ENCODE measurements around the gene CUBN.

CUBN gene

DNA sequence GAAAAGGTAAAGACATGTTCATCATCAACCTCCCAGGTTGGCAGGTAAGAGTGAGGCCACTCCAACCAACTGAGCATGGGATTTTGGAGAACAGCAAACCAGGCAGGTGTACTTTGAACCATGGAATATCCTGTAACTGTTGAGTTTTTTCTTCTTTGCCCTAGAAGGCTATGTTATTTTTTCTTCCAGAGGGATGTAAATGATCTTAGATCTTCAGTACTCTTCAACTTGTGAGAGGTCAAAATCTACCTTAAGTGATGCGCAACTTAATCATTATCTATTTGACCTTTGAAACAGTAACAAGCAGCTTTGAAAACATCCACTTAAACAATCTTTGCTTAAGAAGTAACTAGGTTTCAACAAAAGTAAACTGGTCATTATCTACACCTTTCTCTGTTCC is at the start of gene CUBN:
Gene CUBN (minus strand): TSS at position 71 of the 400 bp plus-strand sequence. CDS start 46 bp downstream, at position 25.
- in situ Hi-C loops (cut with MboI; ENCODE audit: low sequenced_read_pairs), result no loop called here

DNA sequence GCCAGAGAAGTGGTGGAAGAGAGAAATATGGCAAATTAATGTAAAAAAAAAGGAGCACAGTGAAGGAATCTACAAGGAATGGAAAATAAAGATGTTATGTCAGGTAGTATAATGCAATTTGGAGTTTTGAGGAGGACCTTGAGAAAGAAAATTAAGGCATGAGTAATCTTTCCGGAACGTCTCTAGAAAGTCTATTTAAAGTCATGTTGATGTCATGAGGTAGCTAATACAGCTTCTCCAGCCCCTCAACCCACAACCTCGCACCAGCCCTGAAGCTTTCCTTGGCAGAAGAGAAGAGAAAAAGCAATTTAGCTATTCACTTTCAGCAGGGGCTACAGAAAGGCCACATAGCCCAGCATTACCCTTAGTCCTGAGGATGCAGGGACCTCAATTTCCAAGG is 49.4 kb upstream of the CUBN start:
- in situ Hi-C loops (cut with MboI; ENCODE audit: low sequenced_read_pairs), result no loop called here

DNA sequence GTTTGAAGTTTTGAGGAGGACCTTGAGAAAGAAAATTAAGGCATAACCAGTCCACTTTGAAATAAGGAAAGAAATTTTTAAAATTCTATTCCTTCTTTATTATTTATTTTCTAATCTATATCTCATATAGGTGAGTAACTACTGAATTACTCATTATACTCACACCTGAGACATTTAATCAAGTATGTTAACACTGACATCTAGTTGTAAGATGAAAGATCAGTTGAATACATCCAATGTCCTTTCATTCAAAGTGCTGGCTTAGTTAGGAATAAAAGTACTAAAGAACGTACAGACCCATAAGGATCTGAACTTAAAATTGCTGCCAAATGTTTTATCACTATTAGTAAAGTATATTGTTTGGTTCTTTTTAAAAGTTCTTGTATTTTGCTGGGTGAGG is 48.4 kb upstream of the CUBN start:
- in situ Hi-C loops (cut with MboI; ENCODE audit: low sequenced_read_pairs), result no loop called here

DNA sequence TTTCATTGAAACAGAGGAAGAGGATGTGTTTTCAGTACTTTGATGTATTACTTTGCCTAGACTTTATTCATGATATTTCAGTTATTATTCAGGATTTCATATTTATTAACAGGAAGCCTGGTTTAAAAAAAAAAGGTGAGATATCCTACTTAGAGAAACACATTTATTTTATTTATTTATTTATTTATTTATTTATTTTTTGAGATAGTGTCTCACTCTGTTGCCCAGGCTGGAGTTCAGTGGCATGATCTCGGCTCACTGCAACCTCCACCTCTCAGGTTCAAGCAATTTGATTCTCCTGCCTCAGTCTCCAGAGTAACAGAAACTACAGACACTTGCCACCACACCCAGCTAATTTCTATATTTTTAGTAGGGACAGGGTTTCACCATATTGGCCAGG is 47.4 kb upstream of the CUBN start:
- in situ Hi-C loops (cut with MboI; ENCODE audit: low sequenced_read_pairs), result no loop called here

DNA sequence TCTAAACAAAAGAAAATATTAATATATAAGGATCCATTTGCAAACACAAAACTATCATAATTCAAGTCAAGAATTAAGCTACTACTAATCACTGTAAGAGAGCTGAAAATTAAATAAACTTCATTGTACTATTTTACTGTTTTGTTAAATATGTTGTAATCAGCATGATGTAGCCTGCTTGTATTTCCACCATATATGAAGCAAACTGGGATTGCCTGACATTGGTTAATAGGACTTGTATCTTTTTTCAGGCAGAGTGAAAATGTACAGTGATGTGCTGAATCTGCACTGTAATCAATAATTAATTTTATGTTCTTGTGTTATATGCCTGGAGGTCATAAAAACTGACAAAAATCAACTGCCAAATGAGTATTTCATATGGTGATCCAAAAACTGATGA is 46.5 kb upstream of the CUBN start:
- in situ Hi-C loops (cut with MboI; ENCODE audit: low sequenced_read_pairs), result no loop called here

DNA sequence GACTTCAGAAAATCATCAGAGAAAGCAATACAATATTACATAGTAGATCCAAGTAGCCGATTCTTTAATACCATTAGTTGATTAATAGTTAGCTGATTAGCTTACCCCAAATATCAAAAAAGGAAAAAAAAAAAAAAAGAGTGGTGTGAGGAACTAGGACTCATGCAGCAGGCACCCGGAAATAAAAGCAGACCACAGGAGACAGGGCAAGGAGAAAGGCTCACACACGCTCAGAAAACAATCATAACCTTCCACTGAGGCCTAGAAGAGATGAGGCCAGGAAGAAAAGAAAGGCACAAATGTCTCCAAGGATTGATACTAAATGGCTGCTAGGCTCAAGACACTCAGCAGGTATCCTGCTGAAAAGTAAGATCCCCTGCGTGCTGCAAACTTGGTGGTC is 45.9 kb upstream of the CUBN start:
- in situ Hi-C loops (cut with MboI; ENCODE audit: low sequenced_read_pairs), result no loop called here

DNA sequence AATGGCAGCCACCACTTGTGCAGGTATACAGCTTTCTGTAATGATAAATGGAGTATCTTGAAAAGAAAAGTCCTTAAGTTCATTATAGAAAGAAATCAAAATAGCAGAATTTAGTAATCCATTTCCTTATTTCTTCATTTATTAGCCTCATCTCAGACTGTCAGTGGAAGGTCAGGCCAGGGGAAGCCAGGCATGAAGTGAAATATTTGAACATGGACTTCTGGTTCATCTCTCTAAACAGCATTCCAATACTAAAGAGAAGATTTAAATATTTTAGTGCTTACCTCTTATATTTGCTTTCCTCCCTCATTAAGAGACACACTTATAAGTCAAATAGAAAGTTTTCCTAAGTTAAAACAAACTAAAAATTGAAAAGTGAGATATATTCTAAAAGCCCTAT is 45.0 kb upstream of the CUBN start:
- in situ Hi-C loops (cut with MboI; ENCODE audit: low sequenced_read_pairs), result no loop called here

DNA sequence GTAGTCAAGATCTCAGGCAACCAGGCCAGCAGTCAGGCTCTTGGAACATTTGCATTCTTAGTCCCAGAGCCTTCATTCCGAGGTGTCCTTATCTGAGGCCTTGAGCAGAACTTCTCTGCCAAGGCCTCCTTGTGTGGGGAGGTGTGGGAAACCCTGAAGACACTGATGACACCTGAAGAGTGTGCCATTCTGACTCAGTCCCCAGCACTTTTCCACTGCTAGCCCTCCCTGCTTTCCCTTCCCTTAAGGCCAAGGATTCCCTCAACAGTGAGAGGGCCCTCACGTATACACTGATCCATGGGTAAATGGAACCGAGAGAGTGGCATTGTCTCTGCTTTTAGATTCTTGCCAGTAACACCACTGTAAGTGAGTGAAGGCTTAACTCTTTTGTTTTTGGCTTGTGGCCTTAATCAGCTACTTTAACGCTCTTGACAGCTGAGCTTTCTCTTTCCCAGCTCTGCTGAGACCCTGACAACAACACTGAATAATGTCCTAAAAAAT is 41.6 kb upstream of the CUBN start:
- in situ Hi-C loops (cut with MboI; ENCODE audit: low sequenced_read_pairs), result no loop called here

DNA sequence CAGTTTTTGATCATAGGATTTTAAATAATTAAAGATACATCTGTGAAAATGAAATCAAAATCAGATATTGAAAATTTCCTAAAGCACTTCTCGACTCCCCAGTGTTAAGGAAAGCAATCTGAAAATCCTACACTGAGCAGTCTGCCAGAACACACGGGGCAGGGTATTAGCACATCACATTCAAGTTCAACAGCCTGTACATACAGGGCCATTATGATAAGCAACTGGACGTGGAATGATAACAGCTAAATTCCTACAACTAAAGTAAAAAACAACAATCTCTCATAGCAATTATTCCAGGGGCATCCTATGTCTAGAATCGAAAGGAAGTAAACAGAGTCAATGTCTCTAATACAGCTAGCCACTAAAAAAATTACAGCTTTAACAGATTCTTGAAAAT is 40.2 kb upstream of the CUBN start:
- in situ Hi-C loops (cut with MboI; ENCODE audit: low sequenced_read_pairs), result no loop called here

DNA sequence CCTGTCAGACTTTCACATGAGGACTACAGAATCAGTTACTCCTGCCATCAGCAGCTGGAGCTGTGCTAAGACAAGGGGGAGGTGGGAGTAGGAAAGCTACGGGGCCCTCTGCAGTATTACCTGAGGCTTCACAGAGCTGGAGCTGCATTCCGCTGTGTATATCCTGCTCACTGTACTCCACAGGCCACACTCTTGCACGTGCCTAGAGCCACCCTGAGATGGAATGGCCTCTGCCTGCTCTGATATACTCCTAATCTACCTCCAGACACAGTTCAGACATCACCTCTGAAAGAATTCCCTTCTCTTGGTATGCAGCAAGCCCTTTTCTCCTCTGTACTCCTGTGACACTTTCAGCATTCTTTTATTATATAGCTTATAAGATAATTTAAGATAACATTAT is 37.1 kb upstream of the CUBN start:
- in situ Hi-C loops (cut with MboI; ENCODE audit: low sequenced_read_pairs), result no loop called here

DNA sequence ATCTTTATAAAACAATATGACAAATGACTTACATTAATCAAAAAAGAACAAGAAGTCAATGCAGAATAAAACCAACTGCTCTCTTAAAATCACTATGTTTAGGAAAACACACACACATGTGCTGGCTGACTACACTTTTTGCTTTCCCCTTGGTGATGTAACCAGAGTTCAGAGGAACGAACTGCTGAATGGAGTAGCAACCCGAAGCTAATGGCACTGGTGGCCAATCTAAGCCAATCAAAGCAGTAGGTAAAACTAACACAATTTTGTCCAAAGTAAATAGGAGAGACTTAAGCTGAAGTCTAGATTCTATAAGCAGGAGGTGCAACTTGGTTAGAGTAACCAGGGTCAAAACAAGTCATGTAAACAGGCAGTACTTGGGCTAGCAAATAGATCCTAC is 33.2 kb upstream of the CUBN start:
- in situ Hi-C loops (cut with MboI; ENCODE audit: low sequenced_read_pairs), result no loop called here

DNA sequence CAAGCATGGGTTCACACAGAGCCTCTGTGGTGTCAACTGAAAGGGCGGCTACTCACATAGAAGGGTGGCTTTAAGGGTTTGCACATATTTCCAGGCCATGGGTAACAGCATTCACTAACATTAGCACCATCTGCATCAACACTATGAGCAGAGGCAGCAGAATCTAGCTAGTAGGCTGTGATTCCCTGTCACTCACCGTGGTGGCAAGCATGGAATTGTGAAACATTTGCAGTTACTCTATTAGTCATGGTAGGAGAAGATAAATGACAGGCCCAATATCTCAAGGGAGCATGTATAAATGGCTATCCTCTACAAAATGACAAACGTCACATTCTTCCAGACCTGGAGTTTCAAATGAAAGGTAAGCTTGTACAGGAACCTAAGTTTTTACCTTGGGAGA is 32.2 kb upstream of the CUBN start:
- in situ Hi-C loops (cut with MboI; ENCODE audit: low sequenced_read_pairs), result no loop called here

DNA sequence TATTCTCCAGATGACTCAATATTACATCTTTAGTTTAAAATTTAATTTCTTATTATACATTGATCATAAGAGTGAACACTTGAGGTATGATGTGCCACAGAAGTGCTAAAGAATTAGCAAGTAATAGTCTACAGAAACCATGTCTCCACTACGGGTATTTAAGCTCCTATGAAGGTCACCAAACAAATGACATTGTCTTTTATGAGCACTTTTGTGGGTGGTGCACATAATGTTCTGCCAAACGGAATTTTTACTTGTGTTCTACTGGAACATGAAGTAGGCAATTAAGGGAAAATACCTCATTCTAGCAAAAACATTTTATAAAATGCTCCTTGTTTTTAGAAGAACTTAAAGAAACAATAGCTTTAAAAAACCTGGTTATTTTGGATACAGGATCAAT is 27.4 kb upstream of the CUBN start:
- in situ Hi-C loops (cut with MboI; ENCODE audit: low sequenced_read_pairs), result no loop called here

DNA sequence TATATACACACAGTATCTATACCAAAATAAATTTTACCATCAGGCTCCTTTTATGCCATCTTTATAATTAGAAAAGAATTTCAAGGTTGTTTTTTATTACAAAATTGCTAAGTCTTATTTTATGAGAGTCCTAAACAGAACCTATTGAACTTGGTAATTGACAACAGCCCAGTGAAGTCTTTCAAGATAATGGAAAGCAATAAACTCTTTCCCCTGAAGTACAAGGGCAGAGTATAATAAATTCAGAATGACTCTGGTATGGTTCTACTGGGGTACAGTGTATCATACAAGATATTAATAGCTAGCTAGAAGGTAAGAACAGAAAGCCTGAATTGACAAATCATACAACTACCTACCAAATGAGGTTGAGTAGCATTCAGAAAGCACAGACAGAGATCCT is 26.2 kb upstream of the CUBN start:
- in situ Hi-C loops (cut with MboI; ENCODE audit: low sequenced_read_pairs), result no loop called here

DNA sequence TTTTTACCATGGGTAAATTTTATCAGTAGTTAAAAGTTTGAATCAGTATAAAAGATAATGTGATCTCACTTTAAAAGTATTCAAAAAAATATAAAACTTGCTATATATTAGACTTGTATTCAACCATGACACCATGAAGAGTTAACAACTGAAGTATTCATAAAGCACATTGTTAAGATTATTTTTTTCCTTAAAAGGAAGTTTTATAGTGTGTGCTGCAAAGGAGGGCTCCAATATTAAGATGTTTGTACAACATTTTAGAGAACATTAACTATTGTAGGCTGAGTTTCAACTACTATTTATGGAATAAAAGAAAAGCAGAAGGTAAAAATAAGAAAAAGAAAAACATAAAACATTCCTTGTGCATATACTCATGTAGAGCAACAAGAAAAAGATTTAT is 24.5 kb upstream of the CUBN start:
- in situ Hi-C loops (cut with MboI; ENCODE audit: low sequenced_read_pairs), result no loop called here

DNA sequence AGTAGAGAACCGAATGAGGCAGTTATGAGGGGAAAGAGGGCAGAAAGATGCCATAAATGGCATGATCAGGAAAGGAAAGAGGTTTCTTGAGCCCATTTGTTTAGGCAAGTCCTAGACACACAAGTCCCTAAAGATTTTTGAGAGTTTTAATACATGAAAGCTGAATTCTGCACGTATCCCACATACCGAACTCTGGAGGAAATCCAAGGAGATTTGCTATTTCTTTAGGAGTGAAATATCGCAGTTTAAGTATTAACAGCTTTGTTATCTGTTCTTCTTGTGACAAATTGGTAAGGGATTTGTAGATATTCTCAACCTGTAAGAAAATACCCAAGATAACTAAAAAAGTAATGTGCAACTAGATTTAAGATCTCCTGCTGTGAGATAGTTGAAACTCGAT is 23.7 kb upstream of the CUBN start:
- in situ Hi-C loops (cut with MboI; ENCODE audit: low sequenced_read_pairs), result no loop called here

DNA sequence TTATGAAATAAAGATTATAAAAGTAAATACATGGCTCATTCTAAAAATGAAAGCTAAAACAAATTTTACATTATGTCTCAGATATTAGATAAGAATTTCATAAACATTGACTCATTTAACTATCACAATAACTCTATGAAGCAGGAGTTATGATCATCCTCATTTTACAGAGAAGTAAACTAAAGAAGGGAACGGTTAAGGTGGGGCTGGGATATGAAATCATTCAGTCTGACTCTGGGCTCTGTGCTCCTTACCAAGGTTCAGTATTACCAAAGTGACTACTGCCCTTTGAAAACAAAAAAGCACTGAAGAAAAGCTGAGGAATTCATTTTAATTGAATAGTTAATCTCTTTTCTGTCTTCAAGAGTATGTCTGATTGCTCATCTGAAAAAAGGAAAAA is 22.1 kb upstream of the CUBN start:
- in situ Hi-C loops (cut with MboI; ENCODE audit: low sequenced_read_pairs), result no loop called here

DNA sequence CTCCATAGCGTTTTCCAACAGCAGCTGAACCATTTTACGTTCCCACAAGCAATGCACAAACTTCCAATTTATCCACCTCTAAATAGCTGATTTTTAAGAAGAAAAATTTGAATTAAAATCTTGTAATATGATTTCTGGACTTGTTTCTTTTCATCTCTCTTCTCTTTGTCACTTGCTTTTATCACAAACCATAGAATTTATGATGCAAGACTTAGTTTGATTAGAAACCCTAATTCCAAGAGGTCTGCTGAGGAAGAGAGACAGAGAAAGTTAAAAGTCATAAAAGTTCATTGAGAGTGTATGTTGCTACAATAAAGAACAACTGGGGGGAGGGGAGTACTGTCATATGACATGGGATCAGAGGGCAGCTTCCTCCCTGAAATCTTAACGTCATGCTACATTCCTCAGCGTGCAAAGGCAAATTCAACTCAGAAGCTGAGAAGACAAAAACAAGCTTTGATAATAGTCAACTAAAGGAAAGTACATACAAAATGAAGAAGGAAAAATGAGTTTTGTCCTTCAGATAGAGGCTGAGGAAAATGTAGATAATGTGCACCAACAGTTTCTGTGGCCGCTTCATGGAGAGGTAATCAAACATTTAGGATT is 18.4 kb upstream of the CUBN start:
- in situ Hi-C loops (cut with MboI; ENCODE audit: low sequenced_read_pairs), result no loop called here

DNA sequence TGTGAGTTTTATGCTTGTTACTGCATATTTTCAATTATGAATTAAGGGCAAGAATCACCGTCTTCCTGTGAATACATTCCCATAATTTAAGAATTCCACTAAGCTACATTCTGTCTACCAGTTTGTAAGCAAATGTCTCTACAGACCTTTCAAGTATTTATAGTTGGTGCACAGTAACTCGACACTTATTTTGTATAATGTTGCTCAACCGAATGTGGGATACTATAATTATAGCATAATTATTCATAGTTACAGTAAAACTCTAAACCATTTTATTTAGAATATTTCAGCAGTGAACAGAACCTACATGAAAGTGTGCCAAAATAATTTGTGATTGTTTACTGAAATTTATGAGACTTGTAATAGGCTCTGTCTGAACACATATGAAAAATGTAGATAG is 17.3 kb upstream of the CUBN start:
- in situ Hi-C loops (cut with MboI; ENCODE audit: low sequenced_read_pairs), result no loop called here

DNA sequence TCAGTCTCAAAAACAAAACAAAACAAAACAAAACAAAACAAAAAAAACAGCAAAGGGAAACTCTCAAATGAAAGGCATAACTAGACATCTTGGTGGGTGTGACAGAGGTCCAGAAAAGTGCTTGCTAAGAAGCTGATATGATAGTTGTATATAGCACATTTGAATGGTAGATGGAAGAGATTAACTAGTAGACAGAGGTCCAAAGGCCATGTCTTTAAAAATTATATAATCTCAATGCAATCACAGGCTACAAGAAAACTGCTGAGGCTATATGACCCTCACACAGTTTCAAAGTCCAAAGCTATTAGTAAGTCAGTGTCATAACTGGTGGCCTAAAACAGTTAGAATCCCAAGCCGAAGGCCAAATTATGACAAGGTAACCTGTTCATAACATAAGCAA is 15.6 kb upstream of the CUBN start:
- in situ Hi-C loops (cut with MboI; ENCODE audit: low sequenced_read_pairs), result no loop called here

DNA sequence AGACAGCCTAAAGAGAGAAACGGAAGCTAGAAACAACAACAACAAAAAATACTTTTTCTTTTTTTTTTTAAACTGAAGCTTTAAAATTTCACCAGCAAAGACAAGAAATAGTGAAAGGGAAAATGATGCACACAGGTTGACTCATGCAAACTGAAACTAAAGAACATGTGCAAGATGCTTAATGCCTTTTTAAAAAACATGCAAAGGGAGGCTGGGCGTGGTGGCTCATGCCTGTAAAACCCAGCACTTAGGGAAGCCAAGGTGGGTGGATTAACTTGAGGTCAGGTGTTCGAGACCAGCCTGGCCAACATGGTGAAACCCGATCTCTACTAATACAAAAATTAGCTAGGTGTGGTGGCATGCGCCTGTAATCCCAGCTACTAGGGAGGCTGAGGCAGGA is 15.1 kb upstream of the CUBN start:
- in situ Hi-C loops (cut with MboI; ENCODE audit: low sequenced_read_pairs), result no loop called here

DNA sequence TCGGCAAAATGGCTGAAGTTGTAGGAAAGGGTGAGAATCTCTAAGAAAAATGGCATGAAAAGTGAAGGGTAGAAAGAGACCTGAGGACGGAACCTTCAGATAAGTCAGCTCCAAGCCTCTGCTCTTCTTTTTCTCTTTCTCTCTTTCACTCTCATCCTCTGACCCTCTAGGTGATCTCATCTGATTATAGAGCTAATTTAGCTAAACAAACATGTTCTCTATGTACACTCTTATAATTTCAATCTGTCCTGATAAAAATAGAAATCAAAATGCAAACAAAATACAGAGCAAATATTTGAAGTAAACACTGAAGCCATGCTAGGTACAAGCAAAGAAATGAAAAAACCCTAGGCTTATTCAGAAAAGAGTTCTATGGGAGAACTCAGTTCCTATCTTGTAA is 14.4 kb upstream of the CUBN start:
- in situ Hi-C loops (cut with MboI; ENCODE audit: low sequenced_read_pairs), result no loop called here

DNA sequence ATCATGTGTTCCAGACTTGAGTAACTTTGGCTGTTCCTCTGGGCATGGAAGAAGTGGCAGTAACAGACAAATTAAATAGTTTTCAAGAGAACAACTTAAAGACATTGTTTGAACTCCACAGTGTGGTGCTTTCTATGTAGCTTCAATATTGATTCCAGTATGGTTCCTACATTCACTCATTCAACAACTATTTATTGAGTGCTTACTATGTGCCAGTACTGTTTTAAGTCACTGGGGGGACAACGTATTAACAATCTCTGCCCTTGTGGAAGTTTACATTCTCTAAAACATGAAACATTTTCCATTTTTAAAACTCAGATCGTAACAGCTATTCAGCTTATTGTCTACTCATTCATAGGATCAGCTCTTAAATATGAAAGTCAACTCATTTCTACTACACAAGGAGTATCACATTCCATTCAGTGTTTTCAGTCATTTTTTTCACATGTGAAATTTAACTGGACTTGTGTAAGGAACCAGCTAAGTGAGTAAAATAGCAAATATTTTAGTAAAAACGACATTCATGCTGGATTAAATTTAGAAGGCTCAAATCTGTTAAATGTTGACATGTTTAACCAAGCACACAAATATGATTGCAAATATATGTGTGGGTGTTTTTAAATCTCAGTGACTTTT is 13.6 kb upstream of the CUBN start:
- in situ Hi-C loops (cut with MboI; ENCODE audit: low sequenced_read_pairs), result no loop called here
